Measurements from ENCODE around the gene OMG. TPM values are rescaled to one million over a fixed set of nuclear protein-coding genes. Genes with fewer than 3 reads are reported as not detected.
A peak's percentile ranks its signal among the peaks of the same experiment; 100 is the strongest.

OMG gene
- total RNA-seq, 6 donors from 2014 or later: 2.1 to 25.7 (median 7.3) TPM; not detected in 1

- Histone ChIP-seq H3K4me1 (no peaks in the 10 kb centered on the region), H3K9me3 (no peaks in the 10 kb centered on the region), H3K36me3 (peaks cover 0 to 2% (median 0%) of the 10 kb centered on the region in 4 donors), H3K27ac (no peak overlapping the region), H3K4me3 (no peak overlapping the region), H3K27me3 (no peaks in the 10 kb centered on the region)
- TF ChIP-seq POLR2AphosphoS5 (IDR thresholded peaks at IDR 0.05): no peak
- no peak for TF ChIP-seq CTCF (IDR thresholded peaks at IDR 0.05)
- TF ChIP-seq EP300 (IDR thresholded peaks at IDR 0.05): no peak
- TF ChIP-seq POLR2A (IDR thresholded peaks at IDR 0.05): no peak
- no peak for ATAC-seq (ENCODE audit: low FRiP score in 2 of 2)
- no peak for DNase-seq
Observed at GRCh38 chr17:31283841-31284240, 13.2 kb downstream of the OMG start.

DNA sequence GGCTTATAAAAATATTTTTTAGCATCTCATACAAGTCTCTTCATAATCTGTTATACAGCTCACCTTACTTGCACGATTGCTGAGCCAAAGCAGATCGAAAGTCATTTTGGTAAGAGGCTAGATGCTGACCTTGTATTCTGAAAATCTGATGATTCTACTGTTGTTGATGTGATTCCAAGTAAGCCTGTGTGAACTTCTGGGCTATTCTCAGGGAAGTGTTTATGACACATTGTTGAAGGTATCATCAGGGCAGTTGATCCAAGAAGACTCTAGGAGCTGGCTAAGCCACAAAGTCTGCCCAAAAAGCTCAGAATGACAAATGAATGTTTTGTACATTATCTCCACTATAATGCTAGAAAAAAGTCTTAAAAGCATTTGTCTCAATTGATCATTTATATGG is 16.0 kb downstream of the OMG start:
- Histone ChIP-seq H3K4me3 (no peak overlapping the region), H3K36me3 (peaks cover 0 to 16% (median 0%) of the 10 kb centered on the region in 4 donors), H3K9me3 (no peaks in the 10 kb centered on the region), H3K27ac (no peak overlapping the region), H3K4me1 (no peaks in the 10 kb centered on the region), H3K27me3 (no peaks in the 10 kb centered on the region)
- no peak for ATAC-seq (ENCODE audit: low FRiP score in 2 of 2)
- no peak for DNase-seq
- TF ChIP-seq CTCF (IDR thresholded peaks at IDR 0.05) (no peak), POLR2AphosphoS5 (IDR thresholded peaks at IDR 0.05) (no peak)
- WGBS, 2 donors: 95 to 100% methylated on average over 2 of the region's 2 CpGs

- Histone ChIP-seq H3K27ac (no peak overlapping the region), H3K27me3 (no peaks in the 10 kb centered on the region), H3K4me3 (no peak overlapping the region), H3K9me3 (no peaks in the 10 kb centered on the region), H3K4me1 (peaks cover 5 to 8% (median 6%) of the 10 kb centered on the region in 4 donors), H3K36me3 (peaks cover 0 to 16% (median 0%) of the 10 kb centered on the region in 4 donors)
- ATAC-seq (ENCODE audit: low FRiP score in 2 of 2) (no peak), DNase-seq (no peak)
- whole genome bisulfite sequencing, 2 donors: 95 to 96% methylated on average over 2 of the region's 2 CpGs
- TF ChIP-seq POLR2AphosphoS5 (IDR thresholded peaks at IDR 0.05) (no peak), CTCF (IDR thresholded peaks at IDR 0.05) (no peak), EP300 (IDR thresholded peaks at IDR 0.05) (no peak), POLR2A (IDR thresholded peaks at IDR 0.05) (no peak)
Observed at GRCh38 chr17:31279401-31279800, 17.6 kb downstream of the OMG start.

GRCh38 chr17:31275116-31275515 is 21.9 kb downstream of the OMG start:
- TF ChIP-seq POLR2AphosphoS5 (IDR thresholded peaks at IDR 0.05): no peak
- DNase-seq: no peak
- no peak overlapping the region for H3K4me3 ChIP-seq
- no peaks in the 10 kb centered on the region for H3K9me3 ChIP-seq
- no peaks in the 10 kb centered on the region for H3K27me3 ChIP-seq
- WGBS, 2 donors: 82 to 86% methylated on average over 1 of the region's 1 CpG
- ATAC-seq (ENCODE audit: low FRiP score in 2 of 2): peak in 1 of 2 donors; percentile 31
- peaks cover 0 to 13% (median 0%) of the 10 kb centered on the region in 4 donors for H3K36me3 ChIP-seq
- H3K27ac ChIP-seq: peak overlapping the region in 3 of 4 donors; percentile 9 to 61 (median 25)
- peaks cover 12 to 19% (median 16%) of the 10 kb centered on the region in 4 donors for H3K4me1 ChIP-seq

GRCh38 chr17:31274252-31274651 is 22.8 kb downstream of the OMG start:
- no peak overlapping the region for H3K4me3 ChIP-seq
- peak; percentile 72 to 89 for ATAC-seq (ENCODE audit: low FRiP score in 2 of 2)
- H3K4me1 ChIP-seq: peaks cover 15 to 25% (median 19%) of the 10 kb centered on the region in 4 donors
- 56 to 58% methylated on average over 2 of the region's 2 CpGs for WGBS, 2 donors
- TF ChIP-seq CTCF (IDR thresholded peaks at IDR 0.05): no peak
- peak in 1 of 2 donors; percentile 28 for TF ChIP-seq POLR2AphosphoS5 (IDR thresholded peaks at IDR 0.05)
- peak in 1 of 4 donors; percentile 13 for TF ChIP-seq EP300 (IDR thresholded peaks at IDR 0.05)
- no peak for TF ChIP-seq POLR2A (IDR thresholded peaks at IDR 0.05)
- no peak for DNase-seq
- peaks cover 0 to 13% (median 0%) of the 10 kb centered on the region in 4 donors for H3K36me3 ChIP-seq
- no peaks in the 10 kb centered on the region for H3K9me3 ChIP-seq
- H3K27ac ChIP-seq: peak overlapping the region in 2 of 4 donors; percentile 25 to 61
- H3K27me3 ChIP-seq: no peaks in the 10 kb centered on the region
